Neural crest cell (in vitro differentiated cells): Measurements from ENCODE around the gene PPM1E. TPM values are rescaled to one million over a fixed set of nuclear protein-coding genes. Genes with fewer than 3 reads are reported as not detected.

ENCODE experiments used
- DNase-seq: peaks from one replicate; pipeline ENCODE4 v3.0.0; 2021; ENCODE audit warnings: low read depth, mixed read lengths, low spot score
- H3K27ac Mint-ChIP-seq: one replicate; pipeline ENCODE4 v1.8.0; 2021; ENCODE audit warnings: mild to moderate bottlenecking, mixed read lengths; ENCODE audit not compliant: unreplicated experiment
- H3K27me3 Mint-ChIP-seq: 2 replicates; pipeline ENCODE4 v1.8.0; 2021; ENCODE audit warnings: low read depth, mild to moderate bottlenecking, mixed read lengths
- H3K36me3 Mint-ChIP-seq: 2 replicates; pipeline ENCODE4 v1.8.0; 2021; ENCODE audit warnings: low read depth, mild to moderate bottlenecking, mixed read lengths
- H3K4me1 Mint-ChIP-seq: 2 replicates; pipeline ENCODE4 v1.8.0; 2021; ENCODE audit warnings: mixed read lengths
- H3K4me3 Mint-ChIP-seq: one replicate; pipeline ENCODE4 v1.8.0; 2021; ENCODE audit warnings: mild to moderate bottlenecking, mixed read lengths
- H3K9me3 Mint-ChIP-seq: 2 replicates; pipeline ENCODE4 v1.8.0; 2021; ENCODE audit warnings: mixed read lengths
- CTCF ChIP-seq: fragments of 200-600 bp; sonication (generic); conservative IDR thresholded peaks from 2 replicates; pipeline ENCODE4 v1.5.0; 2021; ENCODE audit warnings: antibody characterized with exemption, mild to moderate bottlenecking
- total RNA-seq: library from RNA; stranded (reverse); gene quantifications from 2 replicates; pipeline ENCODE4 v1.2.1, GENCODE V29; 2021

PPM1E gene
- total RNA-seq, 1 donor from 2014 or later = 15.2 TPM

- H3K27me3 Mint-ChIP-seq = no peaks in the 10 kb centered on the region
- no peak for DNase-seq
- H3K9me3 Mint-ChIP-seq = no peaks in the 10 kb centered on the region
- peaks cover 25% of the 10 kb centered on the region for H3K4me1 Mint-ChIP-seq
- no peak overlapping the region for H3K4me3 Mint-ChIP-seq
- H3K27ac Mint-ChIP-seq = no peak overlapping the region
- no peaks in the 10 kb centered on the region for H3K36me3 Mint-ChIP-seq
- no peak for TF ChIP-seq CTCF
These were observed 67.4 kb downstream of the PPM1E start for GRCh38 chr17:58823051-58823525.

GRCh38 chr17:58829172-58829637, 73.6 kb downstream of the PPM1E start:
- Mint-ChIP-seq H3K4me1 (peaks cover 4% of the 10 kb centered on the region), H3K36me3 (peaks cover 5% of the 10 kb centered on the region), H3K9me3 (peaks cover 9% of the 10 kb centered on the region), H3K27me3 (no peaks in the 10 kb centered on the region), H3K4me3 (no peak overlapping the region), H3K27ac (no peak overlapping the region)
- no peak for TF ChIP-seq CTCF
- DNase-seq = no peak

- no peak for DNase-seq
- no peak for TF ChIP-seq CTCF
- H3K36me3 Mint-ChIP-seq = peaks cover 5% of the 10 kb centered on the region
- H3K27ac Mint-ChIP-seq = no peak overlapping the region
- no peaks in the 10 kb centered on the region for H3K27me3 Mint-ChIP-seq
- H3K4me1 Mint-ChIP-seq = no peaks in the 10 kb centered on the region
- no peak overlapping the region for H3K4me3 Mint-ChIP-seq
- peaks cover 9% of the 10 kb centered on the region for H3K9me3 Mint-ChIP-seq
These were observed 76.1 kb downstream of the PPM1E start for GRCh38 chr17:58831780-58832179.

DNA sequence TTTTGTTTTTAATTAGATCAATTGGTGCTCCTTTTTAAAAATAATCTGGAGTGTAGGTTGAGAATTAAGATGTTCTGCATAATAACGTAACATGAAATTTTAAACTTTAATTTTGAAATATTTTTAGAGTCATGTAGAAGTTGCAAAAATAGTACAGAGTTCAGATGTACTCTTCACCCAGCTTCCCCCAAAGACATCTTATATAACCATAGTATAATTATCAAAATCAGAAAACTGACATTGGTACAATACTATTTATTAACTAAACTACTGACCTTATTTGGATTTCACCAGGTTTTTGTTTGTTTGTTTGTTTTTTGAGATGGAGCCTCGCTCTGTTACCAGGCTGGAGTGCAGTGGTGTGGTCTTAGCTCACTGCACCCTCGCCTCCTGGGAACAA, 76.9 kb downstream of the PPM1E start:
- no peak for TF ChIP-seq CTCF
- no peak overlapping the region for H3K4me3 Mint-ChIP-seq
- DNase-seq = no peak
- no peak overlapping the region for H3K27ac Mint-ChIP-seq
- H3K27me3 Mint-ChIP-seq = no peaks in the 10 kb centered on the region
- peaks cover 5% of the 10 kb centered on the region for H3K36me3 Mint-ChIP-seq
- H3K4me1 Mint-ChIP-seq = no peaks in the 10 kb centered on the region
- H3K9me3 Mint-ChIP-seq = peaks cover 9% of the 10 kb centered on the region

DNA sequence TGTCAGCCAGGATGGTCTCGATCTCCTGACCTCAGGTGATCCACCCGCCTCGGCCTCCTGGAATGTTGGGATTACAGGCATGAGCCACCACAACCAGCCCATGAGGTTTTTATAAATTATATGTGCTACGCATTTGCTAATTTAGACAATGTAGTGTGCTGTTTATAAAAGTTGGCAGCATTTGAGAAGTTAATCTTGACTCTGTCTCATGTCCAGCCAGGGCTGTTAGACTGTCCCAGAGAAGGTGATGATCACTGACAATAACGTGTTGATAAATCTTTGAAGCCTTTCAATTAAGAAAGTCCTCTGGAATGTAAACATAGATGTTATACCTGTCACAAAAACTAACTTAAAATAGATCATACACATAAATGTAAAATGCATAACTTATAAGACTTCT, 82.0 kb downstream of the PPM1E start:
- H3K27ac Mint-ChIP-seq = no peak overlapping the region
- H3K27me3 Mint-ChIP-seq = no peaks in the 10 kb centered on the region
- peaks cover 5% of the 10 kb centered on the region for H3K36me3 Mint-ChIP-seq
- H3K4me1 Mint-ChIP-seq = no peaks in the 10 kb centered on the region
- no peak overlapping the region for H3K4me3 Mint-ChIP-seq
- no peak for DNase-seq
- no peak for TF ChIP-seq CTCF
- H3K9me3 Mint-ChIP-seq = peaks cover 4% of the 10 kb centered on the region
